Endothelial cell of umbilical vein (primary cell): ENCODE results near the gene NR0B2. TPM values are rescaled to one million over a fixed set of nuclear protein-coding genes. Genes with fewer than 3 reads are reported as not detected.

Experiments used
- BruUV-seq: library from RNA; stranded (reverse); fragments of 400-500 nt; replicated peaks from 2 replicates; lab custom pipeline; 2021; lab: Mats Ljungman, UMichigan
- CTCF ChIA-PET: fragments of 300-600, 350-600 bp; sonication (Branson Sonifier 250); formaldehyde crosslinking; loops from one replicate; lab custom pipeline; 2021; ENCODE audit warnings: antibody characterized with exemption, inconsistent platforms; lab: Charles Lee
- POLR2A ChIA-PET: fragments of 300-600, 350-600 bp; sonication (Branson Sonifier 250); formaldehyde crosslinking; loops from one replicate; lab custom pipeline; 2021; ENCODE audit warnings: antibody characterized with exemption, inconsistent platforms; lab: Charles Lee
- DNase-seq: peaks from one replicate; pipeline ENCODE4 v3.0.0-alpha.2; 2011; ENCODE audit warnings: low read depth, low spot score
- FAIRE-seq: peaks from 2 replicates; lab custom pipeline; 2011; peaks lifted over from hg19 to GRCh38; lab: Jason Lieb, UNC
- H2AFZ ChIP-seq: 2 replicates; pipeline ENCODE4 v1.6.0; 2012; ENCODE audit warnings: low read depth, low read length, control low read depth, inconsistent platforms
- H3K27ac ChIP-seq: 2 replicates; pipeline ENCODE4 v1.5.1; 2011; ENCODE audit warnings: low read depth, mild to moderate bottlenecking, control low read depth, low read length, moderate library complexity; ENCODE audit not compliant: insufficient read depth
- H3K27me3 ChIP-seq, 2 experiments: 2 replicates each; pipeline versions ENCODE4 v1.6.0 to v1.6.1; 2011; ENCODE audit warnings: low read length in 2 of 2, mixed read lengths in 1 of 2; ENCODE audit not compliant: control insufficient read depth in 2 of 2, insufficient read depth in 2 of 2
- H3K36me3 ChIP-seq, 2 experiments: 2 replicates in 1 of 2; 3 replicates in 1 of 2; pipeline ENCODE4 v1.5.1; 2011; ENCODE audit warnings: low read length in 2 of 2, mild to moderate bottlenecking in 1 of 2, moderate library complexity in 1 of 2; ENCODE audit not compliant: control insufficient read depth in 2 of 2, insufficient read depth in 2 of 2; ENCODE audit errors: extremely low read depth in 1 of 2
- H3K4me1 ChIP-seq: 3 replicates; pipeline ENCODE4 v1.5.1; 2011; ENCODE audit warnings: mild to moderate bottlenecking, low read length; ENCODE audit not compliant: control insufficient read depth, insufficient read depth; ENCODE audit errors: extremely low read depth
- H3K4me2 ChIP-seq: 2 replicates; pipeline ENCODE4 v1.6.1; 2011; ENCODE audit warnings: low read length, control low read depth, mixed read lengths; ENCODE audit not compliant: insufficient read depth
- H3K4me3 ChIP-seq, 3 experiments: fragments of 200-600 bp in 1 of 3; sonication (generic), shearing (Covaris generic) in 1 of 3; replicated peaks in 1 of 3; 2 replicates each; pipeline ENCODE4 v1.5.1; 2011 to 2016; ENCODE audit warnings: control low read depth in 3 of 3, low read length in 3 of 3, mild to moderate bottlenecking in 2 of 3, inconsistent platforms in 1 of 3, low read depth in 1 of 3, moderate library complexity in 1 of 3; ENCODE audit not compliant: insufficient read depth in 1 of 3
- H3K79me2 ChIP-seq: 2 replicates; pipeline ENCODE4 v1.6.0; 2012; ENCODE audit warnings: low read length, inconsistent platforms; ENCODE audit not compliant: control insufficient read depth, insufficient read depth
- H3K9ac ChIP-seq: replicated peaks from 2 replicates; pipeline ENCODE3; 2011; ENCODE audit warnings: low read length, control low read depth; ENCODE audit not compliant: insufficient read depth; ENCODE audit errors: extremely low read depth
- H3K9me1 ChIP-seq: replicated peaks from 3 replicates; pipeline ENCODE4 v1.6.0; 2011; ENCODE audit warnings: mild to moderate bottlenecking, low read length; ENCODE audit not compliant: control insufficient read depth, insufficient read depth; ENCODE audit errors: extremely low read depth
- H3K9me3 ChIP-seq: replicated peaks from 2 replicates; pipeline ENCODE4 v1.5.1; 2012; ENCODE audit warnings: low read length, inconsistent platforms; ENCODE audit not compliant: control insufficient read depth, insufficient read depth
- H4K20me1 ChIP-seq: replicated peaks from 2 replicates; pipeline ENCODE3; 2011; ENCODE audit warnings: mild to moderate bottlenecking, low read length; ENCODE audit not compliant: control insufficient read depth, insufficient read depth; ENCODE audit errors: extremely low read depth
- CTCF ChIP-seq, 2 donors: IDR thresholded peaks; 1 replicate in 1 of 2; 2 replicates in 1 of 2; pipeline ENCODE4 v1.5.1; 2011; ENCODE audit warnings: low read length in 2 of 2, mild to moderate bottlenecking in 2 of 2, moderate library complexity in 2 of 2, control low read depth in 1 of 2, inconsistent platforms in 1 of 2, low read depth in 1 of 2; ENCODE audit not compliant: insufficient read depth in 1 of 2; ENCODE audit errors: extremely low read depth in 1 of 2
- EZH2 ChIP-seq: IDR thresholded peaks from 2 replicates; pipeline ENCODE4 v1.6.1; 2012; ENCODE audit warnings: borderline replicate concordance, low read depth, mild to moderate bottlenecking, moderate library complexity, low read length, inconsistent platforms; ENCODE audit not compliant: severe bottlenecking
- FOS ChIP-seq: IDR thresholded peaks from 2 replicates; pipeline ENCODE4 v1.6.1; 2011; ENCODE audit warnings: mild to moderate bottlenecking, low read length, moderate library complexity, borderline replicate concordance; ENCODE audit not compliant: insufficient read depth
- GATA2 ChIP-seq: IDR thresholded peaks from 2 replicates; pipeline ENCODE4 v1.7.0; 2011; ENCODE audit warnings: low read depth, mild to moderate bottlenecking, moderate library complexity, mixed read lengths, low read length; ENCODE audit not compliant: insufficient read length, insufficient read depth
- JUN ChIP-seq: IDR thresholded peaks from 2 replicates; pipeline ENCODE4 v1.6.1; 2011; ENCODE audit warnings: borderline replicate concordance, low read depth; ENCODE audit not compliant: insufficient read length, insufficient read depth
- MYC ChIP-seq: IDR thresholded peaks from one replicate; pipeline ENCODE4 v1.6.1; 2011; ENCODE audit warnings: mild to moderate bottlenecking, low read depth, low read length
- POLR2A ChIP-seq: IDR thresholded peaks from 2 replicates; pipeline ENCODE4 v1.6.1; 2012; ENCODE audit warnings: low read depth, mild to moderate bottlenecking, control low read depth, low read length
- POLR2AphosphoS5 ChIP-seq: IDR thresholded peaks from 2 replicates; pipeline ENCODE4 v1.6.1; 2012; ENCODE audit warnings: low read depth, mild to moderate bottlenecking, control low read depth, low read length, moderate library complexity; ENCODE audit not compliant: insufficient read depth
- dilution Hi-C: fragments of 300-500 bp; cut with MboI; formaldehyde crosslinking; loops from one replicate; pipeline ENCODE4 v1.15.0; 2019; ENCODE audit warnings: low sequenced_read_pairs; ENCODE audit not compliant: extremely low pct_ligation_motif_present
- intact Hi-C: fragments of 100-400 bp; cut with micrococcal nuclease; formaldehyde crosslinking; loops from one replicate; pipeline ENCODE4 v1.10.0; 2022
- polyA plus RNA-seq, 4 experiments: library from polyadenylated mRNA; depleted of rRNA in 3 of 4; stranded (reverse) in 3 of 4; unstranded in 1 of 4; fragments of >200 nt; gene quantifications; 2 replicates each; pipeline versions ENCODE4 v1.2.1 to v1.2.3, GENCODE V29; 2011 to 2012; ENCODE audit warnings: missing spikeins in 1 of 4
- total RNA-seq: library from RNA; stranded (reverse); gene quantifications from 2 replicates; pipeline ENCODE4 v1.2.3, GENCODE V29; 2021
- TF ChIP-seq, protein P1 (sequence below): IDR thresholded peaks from 2 replicates; pipeline ENCODE4 v1.6.1; 2011; ENCODE audit not compliant: insufficient read depth, insufficient read length

NR0B2 gene
- total and polyA plus RNA-seq, 2 donors (not counting 3 experiments of a cell fraction or from before 2014, with no cell fraction given), result not detected

DNA sequence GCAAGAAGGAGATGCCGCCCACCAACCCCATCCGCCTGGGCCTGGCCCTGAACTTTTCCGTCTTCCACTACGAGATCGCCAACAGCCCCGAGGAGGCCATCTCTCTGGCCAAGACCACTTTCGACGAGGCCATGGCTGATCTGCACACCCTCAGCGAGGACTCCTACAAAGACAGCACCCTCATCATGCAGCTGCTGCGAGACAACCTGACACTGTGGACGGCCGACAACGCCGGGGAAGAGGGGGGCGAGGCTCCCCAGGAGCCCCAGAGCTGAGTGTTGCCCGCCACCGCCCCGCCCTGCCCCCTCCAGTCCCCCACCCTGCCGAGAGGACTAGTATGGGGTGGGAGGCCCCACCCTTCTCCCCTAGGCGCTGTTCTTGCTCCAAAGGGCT lies 50.1 kb downstream of the NR0B2 start:
- dilution Hi-C loops (no loop called here), intact Hi-C loops (no loop called here)
- no peak overlapping the region for H2AFZ ChIP-seq
- H3K27ac ChIP-seq, result no peak overlapping the region
- ChIA-PET CTCF (interaction anchor here (1.6 to 2.9 kb wide), 2 partner anchors 14 to 23 kb away, joined by 10 to 17 read pairs; no protein-coding TSS in a partner anchor), POLR2A (interaction anchor here (0.6 kb wide), 1 partner anchor 1729 kb away, joined by 5 read pairs; no protein-coding TSS in a partner anchor)
- no peaks in the 10 kb centered on the region for H3K79me2 ChIP-seq
- H3K4me2 ChIP-seq, result no peak overlapping the region
- FAIRE-seq, result no peak
- no TSS peak for BruUV-seq
- no peaks in the 10 kb centered on the region for H4K20me1 ChIP-seq
- no peak for DNase-seq
- H3K4me3 ChIP-seq, result no peak overlapping the region
- no peak overlapping the region for H3K9ac ChIP-seq
- no peaks in the 10 kb centered on the region for H3K27me3 ChIP-seq
- H3K9me1 ChIP-seq, result no peaks in the 10 kb centered on the region
- TF ChIP-seq FOS, result no peak
- no peak for TF ChIP-seq CTCF (IDR thresholded peaks at IDR 0.05; ENCODE audit: extremely low read depth in 1 of 2, insufficient read depth in 1 of 2, low read depth in 1 of 2, low read length in 2 of 2)
- TF ChIP-seq, protein P1, sequence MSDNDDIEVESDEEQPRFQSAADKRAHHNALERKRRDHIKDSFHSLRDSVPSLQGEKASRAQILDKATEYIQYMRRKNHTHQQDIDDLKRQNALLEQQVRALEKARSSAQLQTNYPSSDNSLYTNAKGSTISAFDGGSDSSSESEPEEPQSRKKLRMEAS, result no peak
- no peak for TF ChIP-seq POLR2A
- no peak for TF ChIP-seq EZH2
- no peak for TF ChIP-seq MYC
- TF ChIP-seq GATA2, result no peak
- no peak for TF ChIP-seq JUN
- TF ChIP-seq POLR2AphosphoS5, result no peak
- H3K4me1 ChIP-seq, result peaks cover 11% of the 10 kb centered on the region
- no peaks in the 10 kb centered on the region for H3K9me3 ChIP-seq
- no peaks in the 10 kb centered on the region for H3K36me3 ChIP-seq
